GM18498 (cell line): ENCODE results near the gene KCNK17.
A peak's percentile ranks its signal among the peaks of the same experiment; 100 is the strongest.
"Not testable (repeated sequence)": the region's sequence is repeated elsewhere in the genome, so short reads cannot be mapped to it uniquely, and the experiment has no call there.

ENCODE experiments used
- ATAC-seq: cut with Tn5 transposase; IDR thresholded peaks from one replicate; pipeline ENCODE4 v1.9.1; 2021; ENCODE audit warnings: mild to moderate bottlenecking, moderate library complexity; ENCODE audit not compliant: unreplicated experiment

Gene KCNK17

DNA sequence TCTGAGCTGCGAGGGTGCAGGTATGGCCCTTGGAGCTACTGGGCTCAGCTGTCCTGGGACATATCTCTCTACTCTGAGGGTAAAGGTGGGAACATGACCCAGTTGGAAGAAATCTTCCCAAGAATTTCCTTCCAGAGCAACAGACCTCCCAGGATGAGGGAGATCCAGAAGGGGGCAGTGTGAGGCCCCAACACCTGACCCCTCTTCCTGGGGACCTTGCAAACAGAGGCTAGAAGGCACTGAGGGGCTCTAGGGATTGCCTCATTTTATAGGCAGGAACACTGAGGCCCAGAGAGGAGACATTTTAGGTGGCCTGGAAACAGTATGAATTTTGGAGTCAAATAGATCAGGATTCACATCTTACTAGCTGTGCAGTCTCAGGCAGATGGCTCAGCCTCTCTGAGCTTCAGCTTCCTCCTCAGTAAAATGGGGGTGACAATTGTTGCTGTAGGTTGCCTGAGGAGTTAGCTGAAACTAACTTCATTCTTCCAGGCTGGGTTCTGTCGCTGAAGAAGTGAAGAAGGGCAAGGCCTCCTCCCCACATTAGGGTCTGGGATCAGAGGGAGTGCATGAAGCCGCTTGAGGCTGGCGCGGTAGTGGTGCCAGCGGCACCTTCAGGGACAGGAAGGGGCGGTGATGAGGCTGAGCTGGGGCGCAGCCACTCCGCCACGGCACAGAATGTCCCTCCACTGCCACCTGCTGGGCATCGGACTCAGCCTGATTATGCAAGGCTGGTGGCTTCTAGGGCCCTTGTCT, 11.4 kb downstream of the KCNK17 start:
- ATAC-seq: peak; percentile 81

DNA sequence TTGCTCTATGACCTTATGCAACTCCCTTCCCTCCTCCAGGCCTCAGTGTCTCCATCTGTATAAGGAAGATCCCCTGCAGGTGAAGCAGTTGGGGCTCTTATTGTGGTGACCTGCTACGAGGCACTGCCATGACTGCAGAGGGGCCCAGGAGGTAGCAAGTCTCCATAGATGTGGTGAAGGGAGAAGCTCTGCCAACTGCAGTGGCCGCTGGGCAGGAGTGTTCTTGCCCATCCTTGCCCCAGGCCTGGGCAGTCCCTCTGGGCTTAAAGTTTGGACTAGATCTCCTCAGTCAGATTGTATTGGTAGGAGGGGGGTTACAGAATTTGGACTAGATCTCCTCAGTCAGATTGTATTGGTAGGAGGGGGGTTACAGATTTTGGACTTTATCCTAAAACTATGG, 12.2 kb downstream of the KCNK17 start:
- no peak for ATAC-seq

DNA sequence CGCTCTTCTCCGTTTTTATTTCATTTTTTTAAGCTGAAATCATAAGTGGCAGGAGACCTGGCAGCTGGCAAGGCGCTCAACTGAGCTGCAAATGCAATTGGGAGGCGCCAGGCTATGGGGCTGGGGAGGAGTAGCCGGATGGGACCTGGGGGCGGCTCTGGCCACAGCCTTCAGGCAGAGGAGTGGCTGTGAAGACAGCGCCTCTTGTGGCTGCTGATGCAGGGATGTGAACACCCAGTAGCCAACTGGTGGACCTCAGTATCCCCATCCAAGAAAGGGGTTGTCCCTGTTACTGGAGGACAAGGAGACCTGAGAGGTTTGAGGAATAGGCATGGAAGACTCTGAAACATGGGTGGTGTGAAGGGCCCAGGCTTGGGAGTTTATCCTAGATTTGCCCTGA, 12.6 kb downstream of the KCNK17 start:
- no peak for ATAC-seq

DNA sequence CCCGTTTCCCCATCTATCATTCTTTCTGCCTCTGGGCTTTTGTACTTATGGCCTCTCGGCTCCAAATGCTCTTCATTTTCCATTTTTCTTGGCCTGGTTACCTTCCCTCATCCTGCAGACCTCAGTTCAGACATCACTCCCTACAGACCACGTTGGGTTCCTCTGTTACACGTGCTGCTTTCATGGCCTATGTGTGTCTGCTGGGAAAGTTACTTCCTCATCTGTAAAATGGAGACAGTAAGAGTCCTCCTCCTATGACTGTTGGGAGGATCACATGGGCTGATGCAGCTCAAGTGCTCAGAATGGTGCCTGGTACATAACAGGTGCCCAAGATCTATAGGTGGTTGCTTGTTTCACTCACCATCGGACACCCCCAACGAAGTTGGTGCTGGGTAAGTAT, 13.5 kb downstream of the KCNK17 start:
- no peak for ATAC-seq

DNA sequence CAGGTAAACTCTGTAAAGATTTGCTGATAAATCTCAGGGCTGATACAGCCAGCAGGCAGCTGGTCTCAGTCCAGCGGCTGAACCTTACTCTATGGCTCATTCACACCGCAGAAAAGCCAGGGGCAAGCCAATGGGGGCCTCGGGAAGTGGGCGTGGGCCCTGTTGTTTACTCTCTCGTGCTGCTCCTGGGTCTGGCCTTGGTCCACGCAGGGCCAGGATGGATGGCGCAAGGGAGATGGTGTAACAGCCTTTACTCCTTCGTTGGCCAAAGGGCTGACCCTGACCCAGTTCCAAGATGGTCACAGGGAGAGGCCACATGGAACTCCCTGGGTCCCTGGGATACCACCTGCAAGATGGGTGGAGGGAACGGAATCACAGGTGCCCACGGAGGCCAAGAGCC, 16.2 kb downstream of the KCNK17 start:
- ATAC-seq: no peak

DNA sequence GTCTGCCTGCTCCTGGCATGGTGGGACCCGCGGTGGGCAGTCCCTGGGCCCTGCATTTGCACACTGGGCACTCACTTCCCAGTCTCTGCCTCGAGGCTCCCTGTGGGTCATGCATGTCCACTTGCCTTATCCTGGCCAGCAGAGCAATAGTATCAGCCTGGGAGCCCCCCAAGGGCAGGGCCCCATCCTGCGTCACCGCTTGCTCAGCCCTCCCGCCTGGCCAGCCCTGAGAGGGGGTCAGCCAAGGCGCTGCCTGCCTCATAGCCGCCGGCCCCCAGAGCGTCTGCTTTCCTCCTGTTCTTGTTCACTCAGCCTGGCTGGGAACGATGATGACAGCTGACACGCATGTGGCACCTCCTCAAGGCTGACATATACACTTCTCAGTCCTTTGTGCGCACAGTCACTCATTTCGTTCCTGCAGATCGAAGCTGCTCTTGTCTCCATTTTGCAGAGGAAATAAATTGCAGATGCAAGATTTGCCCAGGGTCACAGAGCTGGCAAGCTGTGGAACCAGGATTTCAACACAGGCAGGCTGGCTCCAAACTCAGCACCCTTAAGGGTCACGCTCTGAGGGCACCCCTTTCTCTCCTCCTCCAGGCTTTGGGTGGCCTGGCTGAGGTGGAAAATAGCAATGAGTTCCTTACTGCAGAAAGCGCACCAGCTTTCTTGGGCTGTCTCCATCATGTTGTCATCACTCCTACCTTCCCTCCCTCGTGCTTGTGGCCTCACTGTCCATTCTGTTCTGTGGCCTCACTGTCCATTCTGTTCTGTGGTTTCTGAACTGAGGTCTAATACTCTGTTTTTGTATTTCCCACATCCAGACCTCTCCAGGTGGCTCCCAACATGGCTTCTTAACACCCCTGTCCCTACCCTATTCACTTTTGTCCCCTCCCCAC, 17.2 kb downstream of the KCNK17 start:
- no peak for ATAC-seq

DNA sequence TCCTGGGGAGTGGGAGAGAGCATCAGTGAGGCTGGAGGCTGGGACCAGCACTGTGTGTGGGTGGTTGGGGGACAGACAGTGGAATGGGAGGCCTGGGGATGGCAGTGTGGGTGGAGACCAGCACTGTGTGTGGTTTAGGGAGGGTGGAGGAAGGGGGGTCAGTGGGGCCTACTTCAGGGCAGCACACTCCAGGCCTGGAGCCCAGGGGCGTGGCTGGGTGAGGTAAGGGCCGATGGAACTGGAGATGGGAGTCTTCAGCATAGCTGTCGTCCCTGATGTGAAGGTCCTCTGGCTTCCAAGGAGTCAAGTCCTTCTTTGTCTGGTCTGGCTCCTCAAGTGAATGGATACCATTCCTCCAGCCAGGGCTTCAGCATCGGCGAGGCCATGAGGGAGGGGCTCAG, 18.6 kb downstream of the KCNK17 start:
- no peak for ATAC-seq

DNA sequence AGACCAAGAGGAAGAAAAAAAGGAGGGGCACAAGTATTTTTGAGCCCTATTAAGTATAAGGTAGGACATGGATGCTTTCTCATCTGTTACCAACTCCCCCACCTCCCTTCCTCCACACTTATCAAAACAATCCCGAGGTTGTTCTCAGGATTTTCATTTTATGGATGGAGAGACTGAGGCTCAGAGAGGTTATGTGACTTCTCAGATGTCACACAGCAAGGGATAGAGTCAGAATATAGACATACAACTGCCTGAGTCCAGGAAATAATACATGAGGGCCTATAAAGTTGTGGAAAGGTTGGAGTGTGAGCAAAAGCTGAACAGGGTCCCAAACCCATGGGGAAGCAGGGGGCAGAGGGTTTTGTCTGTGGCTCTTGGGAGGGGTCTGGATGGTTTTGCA, 19.3 kb downstream of the KCNK17 start:
- ATAC-seq: no peak

DNA sequence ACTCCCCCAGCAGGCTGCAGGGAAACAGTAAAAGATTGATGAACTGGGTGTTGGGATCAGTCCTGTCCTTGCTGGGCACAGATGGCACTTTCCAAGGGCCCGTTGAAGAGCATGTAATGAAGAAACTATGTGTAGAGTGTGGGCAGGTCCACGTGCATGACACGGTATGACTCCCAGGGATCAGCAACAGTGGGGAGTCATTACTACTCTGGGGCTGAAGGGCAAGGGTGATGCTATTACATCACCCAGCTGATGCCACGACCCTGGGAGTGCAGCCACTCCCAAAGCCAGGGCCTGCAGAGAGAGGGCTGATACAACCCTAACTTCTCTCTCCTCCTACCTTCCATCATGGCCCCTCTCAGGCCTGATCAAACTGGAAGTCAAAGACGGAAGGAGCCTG, 20.1 kb downstream of the KCNK17 start:
- no peak for ATAC-seq

DNA sequence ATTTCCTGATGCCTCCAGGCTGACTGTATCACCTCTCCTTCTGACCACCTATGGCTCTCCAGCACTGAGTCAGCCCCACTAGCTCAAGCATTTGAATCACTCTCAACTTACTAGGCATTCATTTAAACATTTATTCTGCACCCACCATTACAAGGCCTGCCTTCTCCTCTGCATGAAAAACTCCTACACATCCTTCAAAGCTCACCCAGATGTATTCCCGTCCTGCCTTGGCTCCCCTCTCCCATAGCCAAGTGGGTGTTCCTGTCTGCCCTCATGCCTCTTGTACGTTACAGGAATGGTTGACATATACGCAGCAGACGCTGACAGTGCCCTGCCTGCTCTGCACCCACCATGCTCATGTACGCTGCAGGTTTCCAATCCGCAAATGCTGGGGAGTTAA, 21.6 kb downstream of the KCNK17 start:
- no peak for ATAC-seq

DNA sequence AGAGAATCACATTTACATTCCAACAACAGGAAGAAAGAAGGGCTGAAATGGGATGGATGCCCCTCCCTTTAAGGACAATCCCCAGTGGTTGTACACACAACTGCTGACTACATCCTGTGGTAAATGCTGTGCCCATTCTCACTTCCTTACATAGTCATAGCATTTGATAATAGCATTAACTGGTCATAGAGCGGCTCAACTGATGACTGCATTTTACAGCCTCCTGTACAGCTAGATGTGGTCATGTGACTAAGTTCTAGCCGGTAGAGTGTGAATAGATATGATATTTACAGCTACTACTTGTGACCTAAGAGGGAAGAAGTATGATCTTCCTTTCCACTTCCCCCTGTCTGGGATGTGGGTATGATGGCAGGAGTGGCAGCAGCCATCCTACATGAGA, 24.7 kb downstream of the KCNK17 start:
- ATAC-seq: no peak

DNA sequence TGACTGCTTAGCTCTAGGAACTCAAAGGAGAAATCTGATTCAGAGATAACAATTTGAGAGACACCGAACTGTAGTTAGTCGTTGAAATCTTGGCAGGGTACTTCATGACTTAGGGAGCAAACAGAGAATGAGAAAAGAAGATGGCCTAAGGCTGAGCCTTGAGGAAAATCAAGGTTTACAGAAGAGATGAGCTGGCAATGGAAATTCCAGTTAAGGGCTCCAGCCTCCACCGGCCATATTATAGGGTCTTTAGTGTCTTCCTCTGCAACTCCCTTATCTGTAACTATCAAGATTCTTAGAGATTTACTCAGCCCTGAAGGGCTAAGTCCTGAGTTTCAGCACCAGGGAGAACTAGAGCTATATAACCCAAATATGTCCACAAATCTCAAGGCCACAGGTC, 26.6 kb downstream of the KCNK17 start:
- no peak for ATAC-seq

DNA sequence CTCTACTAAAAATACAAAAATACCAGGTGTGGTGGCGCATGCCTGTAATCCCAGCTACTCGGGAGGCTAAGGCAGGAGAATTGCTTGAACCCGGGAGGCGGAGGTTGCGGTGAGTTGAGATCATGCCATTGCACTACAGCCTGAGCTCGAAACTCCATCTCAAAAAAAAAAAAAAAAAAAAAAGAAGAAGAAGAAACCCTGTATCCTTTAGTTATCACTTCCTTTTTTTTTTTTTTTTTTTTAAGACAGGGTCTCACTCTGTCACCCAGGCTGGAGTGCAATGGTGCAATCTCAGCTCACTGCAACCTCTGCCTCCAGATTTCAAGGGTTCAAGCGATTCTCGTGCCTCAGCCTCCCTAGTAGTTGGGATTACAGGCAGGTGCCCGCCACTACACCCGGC, 27.6 kb downstream of the KCNK17 start:
- ATAC-seq: not testable (repeated sequence)

DNA sequence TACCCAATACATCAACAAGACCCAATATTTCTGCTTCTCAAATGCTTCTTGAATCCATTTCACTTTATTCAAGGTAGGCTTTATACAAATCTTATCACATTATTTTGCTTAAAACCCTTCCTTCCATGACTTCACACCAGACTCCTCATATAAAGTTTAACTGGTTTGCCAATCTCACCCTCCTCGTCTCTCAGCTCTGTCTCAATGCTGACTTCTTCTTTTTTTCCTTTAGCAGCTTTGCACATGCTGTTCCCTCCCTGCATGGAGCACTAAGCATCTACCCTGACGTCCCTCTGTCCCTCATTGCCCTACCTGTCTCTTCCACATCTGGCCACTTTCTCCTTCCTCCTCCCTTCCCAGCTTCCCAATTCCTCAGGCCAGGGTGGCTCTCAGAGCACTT, 31.4 kb downstream of the KCNK17 start:
- no peak for ATAC-seq

DNA sequence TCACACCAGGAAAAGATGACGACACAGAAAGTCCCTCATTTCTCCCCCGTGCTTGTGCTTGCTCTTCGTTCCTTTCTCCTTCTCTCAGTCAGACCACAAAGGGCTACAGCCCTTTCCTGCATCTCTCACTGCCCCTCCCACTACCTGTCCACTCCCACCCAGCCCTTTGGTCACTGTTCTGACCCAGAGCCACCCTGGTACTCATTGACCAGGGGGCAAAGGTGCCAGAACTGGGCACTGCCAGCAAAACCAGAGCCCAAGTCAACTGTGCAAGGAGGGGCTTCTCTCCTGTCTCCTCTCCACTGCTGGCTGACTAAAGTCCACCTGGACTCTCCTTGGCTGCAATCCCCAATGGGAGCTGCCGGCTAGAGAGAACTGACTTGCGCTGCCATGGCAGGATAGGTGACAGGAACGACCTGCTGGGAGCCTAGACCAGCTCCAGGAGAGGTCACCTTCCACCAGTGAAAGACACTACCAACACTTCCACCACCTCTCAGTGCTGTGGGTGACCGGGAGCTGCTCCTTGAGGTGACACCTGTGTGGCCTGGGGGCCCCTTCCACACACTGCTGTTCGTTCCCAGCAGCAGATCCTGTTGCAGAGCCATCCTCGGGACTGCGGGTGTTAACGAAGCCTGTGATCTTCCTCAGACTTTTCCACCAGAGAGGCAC, 32.8 kb downstream of the KCNK17 start:
- ATAC-seq: no peak

DNA sequence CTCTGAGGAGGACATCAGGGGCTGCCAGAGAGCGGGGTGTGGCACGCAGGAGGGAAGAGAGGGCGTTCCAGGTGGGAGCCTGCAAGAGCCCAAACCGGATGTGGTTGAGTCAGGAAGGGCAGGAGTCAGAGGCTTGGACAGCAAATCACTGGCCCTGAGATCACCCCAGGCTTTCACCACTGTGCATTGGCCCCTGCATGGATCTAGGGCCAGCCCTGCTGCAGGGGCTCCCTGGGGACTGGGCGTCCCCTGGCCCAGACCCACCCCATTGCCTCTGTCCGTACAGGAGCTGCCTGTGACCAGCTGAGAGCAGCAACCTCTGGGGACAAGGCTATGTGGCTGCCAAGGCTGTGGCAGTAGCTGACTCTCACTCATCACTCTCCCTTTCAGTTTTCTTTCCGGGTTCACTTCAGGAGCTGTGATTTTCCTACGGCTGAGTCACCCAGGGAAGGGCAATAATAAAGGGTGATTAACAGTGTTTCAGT, 33.9 kb downstream of the KCNK17 start:
- ATAC-seq: no peak

DNA sequence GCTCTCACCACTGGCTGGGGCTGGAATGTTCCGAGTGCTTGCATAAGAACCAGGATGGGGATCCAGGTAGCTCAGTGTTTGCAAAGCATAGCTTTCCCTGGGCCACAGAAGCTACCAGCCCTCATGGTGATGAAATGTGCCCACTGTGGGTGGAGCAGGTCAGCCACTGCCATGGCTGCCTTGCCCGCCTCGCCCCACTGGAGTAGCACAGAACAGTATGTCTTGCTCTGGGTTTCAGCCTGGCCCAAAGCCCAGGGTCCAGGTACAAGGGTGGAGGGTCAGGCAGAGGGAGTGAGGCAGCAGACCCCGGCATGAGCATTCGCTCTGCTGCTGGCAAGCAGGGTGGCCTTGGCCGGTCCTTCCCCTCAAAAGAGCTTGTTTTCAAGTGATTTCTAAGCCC, 34.7 kb downstream of the KCNK17 start:
- no peak for ATAC-seq

DNA sequence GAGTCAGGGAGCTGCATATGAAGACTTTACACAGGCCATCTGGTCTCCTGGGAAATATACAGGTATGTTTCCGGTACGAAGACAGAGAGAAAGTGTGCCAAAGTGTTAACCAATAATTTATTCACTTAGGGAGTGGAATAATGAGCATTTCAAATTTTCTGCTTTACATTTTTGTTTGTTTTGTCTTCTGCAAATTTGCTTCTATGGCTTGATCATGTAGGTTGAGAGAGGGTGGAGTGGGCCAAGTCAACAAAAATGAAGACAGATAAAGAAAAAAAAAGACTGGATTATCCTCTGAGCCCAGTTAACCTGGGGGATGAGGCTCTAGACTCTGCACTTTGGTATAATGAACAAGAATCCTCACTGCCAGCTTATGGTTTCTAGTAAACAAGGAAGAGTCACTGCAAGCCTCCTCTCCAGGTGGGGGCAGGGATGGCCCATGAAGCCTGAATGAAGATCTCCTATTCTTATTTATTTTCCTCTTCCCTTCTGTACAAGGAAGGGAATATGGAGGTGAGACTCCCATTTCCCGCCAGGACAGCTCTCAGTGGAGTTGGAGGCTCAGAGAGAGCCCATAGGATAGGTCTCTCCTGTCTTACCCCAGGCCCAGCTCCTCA, 37.7 kb downstream of the KCNK17 start:
- ATAC-seq: no peak

DNA sequence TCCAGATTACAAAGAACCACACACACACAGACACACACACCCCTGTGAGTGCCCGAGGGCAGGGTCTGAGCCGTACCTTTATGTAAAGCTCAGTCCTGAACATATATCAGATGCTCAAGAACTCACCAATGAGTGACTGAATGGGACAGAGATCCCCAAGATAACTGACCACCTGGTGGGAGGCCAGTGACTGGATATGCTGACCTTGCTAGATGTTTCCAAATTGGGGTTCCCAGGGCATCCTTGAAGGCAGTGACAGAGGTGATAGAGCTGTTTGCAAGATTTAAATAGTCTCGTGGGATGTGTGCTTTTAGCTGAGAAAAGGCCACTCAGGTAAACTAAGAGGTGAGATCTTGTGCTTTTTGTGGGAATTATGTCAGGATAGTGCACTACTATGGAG, 39.3 kb downstream of the KCNK17 start:
- no peak for ATAC-seq

DNA sequence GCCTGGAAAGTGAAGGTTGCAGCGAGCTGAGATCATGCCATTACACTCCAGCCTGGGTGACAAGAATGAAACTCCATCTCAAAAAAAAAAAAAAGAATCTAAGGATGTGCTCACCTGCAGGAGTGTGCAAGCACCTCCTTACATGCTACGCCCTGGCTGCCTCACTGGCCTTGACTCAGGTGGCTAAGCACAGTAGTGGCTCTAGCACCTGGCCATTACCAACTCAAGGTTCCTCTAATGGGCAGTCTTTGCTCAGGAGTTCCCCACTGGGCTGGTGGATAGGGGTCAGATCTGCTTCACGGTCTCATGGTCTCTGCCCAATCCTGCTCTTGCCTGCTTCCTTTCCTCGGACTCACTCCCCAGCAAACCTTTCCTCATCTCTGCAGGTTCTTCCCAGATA, 39.7 kb downstream of the KCNK17 start:
- ATAC-seq: no peak

DNA sequence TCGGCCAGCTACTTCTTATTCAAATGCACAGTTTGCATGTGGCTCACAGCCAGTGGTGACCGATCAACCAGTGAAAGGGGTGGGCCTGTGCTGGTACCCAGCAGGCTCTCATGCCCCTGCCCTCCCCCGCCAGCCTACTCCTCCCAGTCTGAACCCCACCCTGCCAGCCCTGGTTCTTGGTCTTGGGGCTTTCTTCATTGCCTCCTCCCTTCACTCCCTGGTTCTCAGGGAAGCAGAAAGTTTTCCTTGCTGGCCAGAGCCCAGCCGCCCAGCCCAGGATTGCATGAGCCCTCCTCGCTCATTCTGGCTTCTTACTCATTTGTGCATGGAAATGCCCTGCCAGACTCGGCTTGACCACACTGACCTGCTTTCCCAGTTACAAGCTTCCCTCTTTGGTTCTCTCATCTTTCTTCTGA, 40.8 kb downstream of the KCNK17 start:
- no peak for ATAC-seq
